Testis (tissue), 3 donors: ENCODE measurements around the gene LIN7A. TPM values are rescaled to one million over a fixed set of nuclear protein-coding genes. Genes with fewer than 3 reads are reported as not detected.

Experiments
- DNase-seq: peaks from one replicate; pipeline ENCODE4 v3.0.0-alpha.2; 2019
- H3K27ac ChIP-seq, 2 donors: fragments of 200-600 bp; sonication (generic); one replicate each; pipeline ENCODE4 v1.5.1; 2019
- H3K27me3 ChIP-seq: fragments of 200-600 bp; sonication (generic); one replicate; pipeline ENCODE4 v1.5.1; 2019
- H3K36me3 ChIP-seq: fragments of 200-600 bp; sonication (generic); one replicate; pipeline ENCODE4 v1.5.1; 2017; ENCODE audit warnings: low read depth; ENCODE audit errors: missing control alignments
- H3K4me1 ChIP-seq: fragments of 200-600 bp; sonication (generic); one replicate; pipeline ENCODE4 v1.5.1; 2019
- H3K4me3 ChIP-seq, 2 donors: fragments of 200-600 bp; sonication (generic); one replicate each; pipeline ENCODE4 v1.5.1; 2017 to 2019
- H3K9me3 ChIP-seq: fragments of 200-600 bp; sonication (generic); one replicate; pipeline ENCODE4 v1.5.1; 2017
- CTCF ChIP-seq, 3 experiments: fragments of 450-650 bp in 2 of 3; fragments of 200-600 bp in 1 of 3; sonication (generic) in 1 of 3; IDR thresholded peaks; one replicate each; pipeline ENCODE4 v1.5.1; 2016 to 2019; ENCODE audit warnings: antibody characterized with exemption in 3 of 3, mild to moderate bottlenecking in 2 of 3, moderate library complexity in 1 of 3
- POLR2A ChIP-seq: fragments of 450-650 bp; IDR thresholded peaks from one replicate; pipeline ENCODE4 v1.6.1; 2017; ENCODE audit warnings: antibody characterized with exemption, mild to moderate bottlenecking, moderate library complexity
- WGBS, 2 donors: methylation state at CpG; one replicate each; pipeline ENCODE4 v1.1.5; 2018; 5-methylcytosine and 5-hydroxymethylcytosine counted together
- intact Hi-C: fragments of 100-400 bp; cut with DNase I; formaldehyde crosslinking; loops from one replicate; pipeline ENCODE4 v1.15.1; 2023; ENCODE audit warnings: low total_unique reads
- polyA plus RNA-seq: library from polyadenylated mRNA; stranded (reverse); fragments of 350-450 nt; fragmentation: Illumina TruSeq; extraction: RNeasy Lipid Tissue Mini Kit (QIAGEN cat#74804); gene quantifications from one replicate; pipeline ENCODE4 v1.2.3, GENCODE V29; 2014; ENCODE audit warnings: low read depth, low replicate concordance; ENCODE audit not compliant: insufficient read depth
- total RNA-seq, 2 donors: library from RNA; depleted of rRNA; stranded (reverse); fragments of >200 nt; gene quantifications; one replicate each; pipeline ENCODE4 v1.2.3, GENCODE V29; 2016

The LIN7A gene
- total and polyA plus RNA-seq, 3 donors from 2014 or later = 5.8 to 48.6 (median 12.0) TPM

GRCh38 chr12:80843969-80844368 is 93.8 kb downstream of the LIN7A start:
- WGBS, 2 donors = 96% methylated on average over 1 of the region's 1 CpG

GRCh38 chr12:80838708-80839107 is 99.0 kb downstream of the LIN7A start:
- Histone ChIP-seq H3K4me1 (no peaks in the 10 kb centered on the region), H3K36me3 (no peaks in the 10 kb centered on the region), H3K27me3 (no peaks in the 10 kb centered on the region), H3K9me3 (no peaks in the 10 kb centered on the region), H3K27ac (no peak overlapping the region), H3K4me3 (no peak overlapping the region)
- no peak for DNase-seq
- TF ChIP-seq CTCF (IDR thresholded peaks at IDR 0.05) (no peak), POLR2A (no peak)
- 30 to 60% methylated on average over 1 of the region's 1 CpG for WGBS, 2 donors
- intact Hi-C loops = no loop called here

More at GRCh38 chr12:80843969-80844368, 93.8 kb downstream of the LIN7A start:
- H3K36me3 ChIP-seq = no peaks in the 10 kb centered on the region
- no peak overlapping the region for H3K4me3 ChIP-seq
- H3K27ac ChIP-seq = no peak overlapping the region
- no peak for DNase-seq
- H3K4me1 ChIP-seq = no peaks in the 10 kb centered on the region
- H3K9me3 ChIP-seq = no peaks in the 10 kb centered on the region
- no peaks in the 10 kb centered on the region for H3K27me3 ChIP-seq
- intact Hi-C loops = no loop called here
- TF ChIP-seq POLR2A (no peak), CTCF (IDR thresholded peaks at IDR 0.05) (no peak)

- DNase-seq = no peak
- Histone ChIP-seq H3K4me1 (no peaks in the 10 kb centered on the region), H3K36me3 (no peaks in the 10 kb centered on the region), H3K4me3 (no peak overlapping the region), H3K27ac (no peak overlapping the region), H3K27me3 (no peaks in the 10 kb centered on the region), H3K9me3 (no peaks in the 10 kb centered on the region)
- 40 to 53% methylated on average over 4 of the region's 4 CpGs for WGBS, 2 donors
- no peak for TF ChIP-seq POLR2A
- TF ChIP-seq CTCF (IDR thresholded peaks at IDR 0.05) = no peak
- intact Hi-C loops = no loop called here
Measured at GRCh38 chr12:80838024-80838658, 99.6 kb downstream of the LIN7A start.

GRCh38 chr12:80837342-80837978 is 100.3 kb downstream of the LIN7A start:
- intact Hi-C loops = no loop called here

More at GRCh38 chr12:80837342-80837978, 100.3 kb downstream of the LIN7A start:
- Histone ChIP-seq H3K4me1 (no peaks in the 10 kb centered on the region), H3K27me3 (no peaks in the 10 kb centered on the region), H3K36me3 (no peaks in the 10 kb centered on the region), H3K4me3 (no peak overlapping the region), H3K27ac (no peak overlapping the region), H3K9me3 (no peaks in the 10 kb centered on the region)
- 48 to 49% methylated on average over 5 of the region's 5 CpGs for WGBS, 2 donors
- DNase-seq = peak; percentile 43
- TF ChIP-seq POLR2A = no peak
- peak in 2 of 3 experiments; percentile 47 to 63 for TF ChIP-seq CTCF (IDR thresholded peaks at IDR 0.05)
